ENCODE results near the gene GCA. TPM values are rescaled to one million over a fixed set of nuclear protein-coding genes. Genes with fewer than 3 reads are reported as not detected.
A peak's percentile ranks its signal among the peaks of the same experiment; 100 is the strongest.

GCA gene
- total and polyA plus RNA-seq, 2 experiments from 2014 or later = 41.9 to 78.1 TPM

DNA sequence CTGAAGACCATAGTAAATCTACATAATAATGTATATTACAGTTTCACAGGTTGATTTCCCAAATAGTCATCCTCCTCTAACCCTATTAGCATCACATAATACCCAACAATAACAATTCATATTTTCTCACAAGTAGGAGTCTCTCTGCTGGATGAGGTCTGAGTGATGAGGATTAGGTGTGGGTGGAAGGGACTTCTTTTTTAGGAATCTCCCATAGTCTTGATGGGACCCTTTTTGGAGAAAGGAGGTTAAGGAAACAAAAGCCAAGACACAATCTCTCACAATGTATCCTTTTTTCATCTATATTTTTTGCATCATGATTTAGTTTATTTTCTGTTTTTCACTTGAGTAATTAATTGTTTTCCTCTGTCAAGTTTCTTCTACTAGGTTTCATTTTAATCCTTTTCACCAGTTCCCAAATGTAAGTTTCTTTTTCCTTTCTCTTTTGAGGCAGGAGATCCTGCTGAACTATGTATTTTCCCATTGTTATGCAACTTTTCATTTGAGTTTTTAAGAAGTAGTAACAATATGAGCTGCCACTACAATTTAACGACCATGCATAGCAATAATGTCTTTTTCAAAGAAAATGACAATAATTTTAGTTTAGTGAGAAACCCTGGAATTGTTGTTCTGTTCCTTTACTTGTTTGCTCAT, 22.9 kb upstream of the GCA start:
- H3K27ac ChIP-seq = no peak overlapping the region
- no peaks in the 10 kb centered on the region for H3K9me3 ChIP-seq (ENCODE audit: low read depth)
- peaks cover 45% of the 10 kb centered on the region for H3K27me3 ChIP-seq
- no peaks in the 10 kb centered on the region for H3K36me3 ChIP-seq
- DNase-seq (ENCODE audit: low read depth in 1 of 2, low spot score in 1 of 2) = no peak
- TF ChIP-seq, protein P1, sequence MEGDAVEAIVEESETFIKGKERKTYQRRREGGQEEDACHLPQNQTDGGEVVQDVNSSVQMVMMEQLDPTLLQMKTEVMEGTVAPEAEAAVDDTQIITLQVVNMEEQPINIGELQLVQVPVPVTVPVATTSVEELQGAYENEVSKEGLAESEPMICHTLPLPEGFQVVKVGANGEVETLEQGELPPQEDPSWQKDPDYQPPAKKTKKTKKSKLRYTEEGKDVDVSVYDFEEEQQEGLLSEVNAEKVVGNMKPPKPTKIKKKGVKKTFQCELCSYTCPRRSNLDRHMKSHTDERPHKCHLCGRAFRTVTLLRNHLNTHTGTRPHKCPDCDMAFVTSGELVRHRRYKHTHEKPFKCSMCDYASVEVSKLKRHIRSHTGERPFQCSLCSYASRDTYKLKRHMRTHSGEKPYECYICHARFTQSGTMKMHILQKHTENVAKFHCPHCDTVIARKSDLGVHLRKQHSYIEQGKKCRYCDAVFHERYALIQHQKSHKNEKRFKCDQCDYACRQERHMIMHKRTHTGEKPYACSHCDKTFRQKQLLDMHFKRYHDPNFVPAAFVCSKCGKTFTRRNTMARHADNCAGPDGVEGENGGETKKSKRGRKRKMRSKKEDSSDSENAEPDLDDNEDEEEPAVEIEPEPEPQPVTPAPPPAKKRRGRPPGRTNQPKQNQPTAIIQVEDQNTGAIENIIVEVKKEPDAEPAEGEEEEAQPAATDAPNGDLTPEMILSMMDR (IDR thresholded peaks at IDR 0.05; ENCODE audit: low read depth, low read length) = no peak
- no peaks in the 10 kb centered on the region for H3K4me1 ChIP-seq (ENCODE audit: low read depth)
- no peak overlapping the region for H3K4me3 ChIP-seq

DNA sequence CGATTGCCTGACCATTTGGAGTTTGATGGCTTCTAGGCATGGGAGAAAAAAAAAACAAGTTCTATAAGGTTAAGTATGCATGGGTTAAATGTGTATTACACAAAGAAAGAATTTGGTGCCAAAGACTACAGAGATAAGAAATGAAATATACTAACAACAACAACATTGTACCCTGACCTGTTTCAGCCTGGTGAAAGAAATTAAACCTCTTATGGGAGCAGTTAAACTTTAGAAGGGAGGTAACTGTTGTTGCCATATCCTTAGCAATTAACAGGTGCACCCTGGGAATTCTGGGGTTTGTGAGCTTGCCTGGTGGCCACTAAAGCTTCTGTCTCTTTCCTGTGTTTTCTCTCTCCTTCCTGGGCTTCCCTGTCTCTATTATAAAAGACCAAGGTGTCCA, 19.0 kb upstream of the GCA start:
- no peaks in the 10 kb centered on the region for H3K36me3 ChIP-seq
- H3K9me3 ChIP-seq (ENCODE audit: low read depth) = no peaks in the 10 kb centered on the region
- no peak overlapping the region for H3K27ac ChIP-seq
- H3K4me1 ChIP-seq (ENCODE audit: low read depth) = no peaks in the 10 kb centered on the region
- DNase-seq (ENCODE audit: low read depth in 1 of 2, low spot score in 1 of 2) = no peak
- TF ChIP-seq, protein P1 (IDR thresholded peaks at IDR 0.05; ENCODE audit: low read depth, low read length) = no peak
- H3K4me3 ChIP-seq = no peak overlapping the region
- peaks cover 7% of the 10 kb centered on the region for H3K27me3 ChIP-seq

DNA sequence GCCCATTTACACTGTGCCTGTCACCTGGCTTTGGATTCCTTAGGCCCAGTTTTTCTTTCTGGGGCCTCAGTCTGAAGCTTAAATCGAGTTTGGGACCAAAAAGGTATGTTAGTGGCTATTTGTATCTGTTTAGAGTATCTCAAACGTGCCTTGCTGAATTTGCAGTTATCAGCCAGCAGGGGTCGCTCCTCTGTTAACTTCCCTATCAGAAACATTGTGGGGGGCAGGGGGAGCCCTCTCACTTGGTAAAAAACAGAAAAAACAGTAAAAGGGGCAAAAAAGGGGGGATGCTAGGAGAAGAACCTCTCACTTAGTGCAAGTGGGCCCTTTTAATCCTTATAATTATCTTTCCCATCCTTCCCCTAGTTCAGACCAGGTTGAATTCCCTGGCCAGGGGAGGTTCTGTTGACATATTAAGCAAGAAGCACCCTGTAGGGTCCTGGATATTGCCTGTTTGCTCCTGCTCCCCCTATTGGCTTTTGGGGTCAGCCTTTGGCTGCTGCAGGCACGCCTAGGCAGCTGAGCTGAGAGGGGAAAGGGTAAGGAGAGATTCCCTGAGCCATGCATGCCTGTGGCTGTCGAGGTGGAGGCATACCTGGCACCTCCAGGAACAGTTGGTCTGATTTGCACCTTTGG, 16.7 kb upstream of the GCA start:
- Histone ChIP-seq H3K27ac (no peak overlapping the region), H3K9me3 (ENCODE audit: low read depth) (no peaks in the 10 kb centered on the region), H3K4me3 (no peak overlapping the region), H3K36me3 (no peaks in the 10 kb centered on the region), H3K27me3 (no peaks in the 10 kb centered on the region), H3K4me1 (ENCODE audit: low read depth) (no peaks in the 10 kb centered on the region)
- TF ChIP-seq, protein P1 (IDR thresholded peaks at IDR 0.05; ENCODE audit: low read depth, low read length) = peak; percentile 51
- DNase-seq (ENCODE audit: low read depth in 1 of 2, low spot score in 1 of 2) = no peak

DNA sequence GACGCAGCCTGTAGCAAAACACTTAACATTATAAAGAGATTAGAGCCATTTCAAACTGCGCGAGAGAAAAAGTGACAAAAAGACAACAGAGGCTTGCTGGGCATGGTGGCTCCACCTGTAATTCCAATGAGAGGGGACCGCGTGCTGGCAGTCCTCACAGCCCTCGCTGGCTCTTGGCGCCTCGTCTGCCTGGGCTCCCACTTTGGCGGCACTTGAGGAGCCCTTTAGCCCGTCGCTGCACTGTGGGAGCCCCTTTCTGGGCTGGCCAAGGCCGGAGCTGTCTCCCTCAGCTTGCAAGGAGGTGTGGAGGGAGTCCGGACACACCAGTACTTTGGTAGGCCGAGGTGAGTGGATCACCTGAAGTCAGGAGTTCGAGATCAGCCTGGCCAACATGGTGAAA, 16.1 kb upstream of the GCA start:
- H3K4me1 ChIP-seq (ENCODE audit: low read depth) = no peaks in the 10 kb centered on the region
- TF ChIP-seq, protein P1 (IDR thresholded peaks at IDR 0.05; ENCODE audit: low read depth, low read length) = no peak
- no peaks in the 10 kb centered on the region for H3K9me3 ChIP-seq (ENCODE audit: low read depth)
- no peaks in the 10 kb centered on the region for H3K27me3 ChIP-seq
- H3K27ac ChIP-seq = no peak overlapping the region
- DNase-seq (ENCODE audit: low read depth in 1 of 2, low spot score in 1 of 2) = no peak
- no peaks in the 10 kb centered on the region for H3K36me3 ChIP-seq
- no peak overlapping the region for H3K4me3 ChIP-seq

DNA sequence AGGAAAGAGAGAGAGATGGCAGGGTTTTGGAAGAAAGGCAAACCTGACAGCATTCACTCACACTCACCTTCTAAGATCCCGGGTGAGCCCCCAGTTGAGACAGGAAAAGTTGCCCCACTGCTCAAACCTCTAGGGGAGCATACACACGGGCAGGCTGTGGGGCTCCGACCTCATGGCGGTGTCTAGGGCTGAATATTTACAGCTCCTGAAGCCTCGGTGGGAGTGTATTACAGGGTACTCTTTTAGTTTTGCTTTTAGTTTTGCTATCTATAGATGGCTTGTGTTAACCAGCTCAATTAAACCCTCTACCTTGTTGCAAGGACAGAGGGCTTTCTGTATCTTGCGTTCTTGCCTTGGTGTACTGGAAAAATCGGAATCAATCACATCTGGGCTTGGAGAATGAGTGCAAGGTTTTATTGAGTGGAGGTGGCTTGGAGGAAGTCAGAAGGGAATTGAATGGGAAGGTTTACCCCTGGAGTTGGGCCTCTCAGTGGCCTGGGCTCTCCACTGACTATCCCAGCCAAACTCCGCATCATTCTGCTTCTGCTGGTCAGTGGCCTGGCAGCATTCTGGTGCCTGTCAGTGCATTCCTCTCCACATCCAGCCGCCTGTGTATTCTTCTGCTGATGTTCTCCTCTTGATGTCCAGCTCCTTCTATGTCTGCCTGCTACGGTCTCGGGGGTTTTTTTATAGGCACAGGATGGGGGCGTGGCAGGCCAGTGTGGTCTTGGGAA, 15.3 kb upstream of the GCA start:
- Histone ChIP-seq H3K4me3 (no peak overlapping the region), H3K9me3 (ENCODE audit: low read depth) (no peaks in the 10 kb centered on the region), H3K27ac (no peak overlapping the region), H3K36me3 (no peaks in the 10 kb centered on the region), H3K4me1 (ENCODE audit: low read depth) (no peaks in the 10 kb centered on the region), H3K27me3 (no peaks in the 10 kb centered on the region)
- peak in 1 of 2 donors; percentile 23 for DNase-seq (ENCODE audit: low read depth in 1 of 2, low spot score in 1 of 2)
- TF ChIP-seq, protein P1 (IDR thresholded peaks at IDR 0.05; ENCODE audit: low read depth, low read length) = no peak
